NCI-H460 (cell line): ENCODE data around the gene CD83. TPM values are rescaled to one million over a fixed set of nuclear protein-coding genes. Genes with fewer than 3 reads are reported as not detected.
"Not testable (repeated sequence)": the region's sequence is repeated elsewhere in the genome, so short reads cannot be mapped to it uniquely, and the experiment has no call there.

ENCODE experiments used
- DNase-seq: peaks from one replicate; pipeline ENCODE4 v3.0.0-alpha.2; 2016; ENCODE audit warnings: low read depth; ENCODE audit errors: extremely low read depth
- total RNA-seq: library from RNA; depleted of rRNA; stranded (reverse); fragments of >200 nt; shearing (Covaris generic); gene quantifications from 2 replicates; pipeline ENCODE4 v1.2.3, GENCODE V29; 2014

CD83 gene
- total RNA-seq, 1 experiment from 2014 or later = 2.7 TPM

DNA sequence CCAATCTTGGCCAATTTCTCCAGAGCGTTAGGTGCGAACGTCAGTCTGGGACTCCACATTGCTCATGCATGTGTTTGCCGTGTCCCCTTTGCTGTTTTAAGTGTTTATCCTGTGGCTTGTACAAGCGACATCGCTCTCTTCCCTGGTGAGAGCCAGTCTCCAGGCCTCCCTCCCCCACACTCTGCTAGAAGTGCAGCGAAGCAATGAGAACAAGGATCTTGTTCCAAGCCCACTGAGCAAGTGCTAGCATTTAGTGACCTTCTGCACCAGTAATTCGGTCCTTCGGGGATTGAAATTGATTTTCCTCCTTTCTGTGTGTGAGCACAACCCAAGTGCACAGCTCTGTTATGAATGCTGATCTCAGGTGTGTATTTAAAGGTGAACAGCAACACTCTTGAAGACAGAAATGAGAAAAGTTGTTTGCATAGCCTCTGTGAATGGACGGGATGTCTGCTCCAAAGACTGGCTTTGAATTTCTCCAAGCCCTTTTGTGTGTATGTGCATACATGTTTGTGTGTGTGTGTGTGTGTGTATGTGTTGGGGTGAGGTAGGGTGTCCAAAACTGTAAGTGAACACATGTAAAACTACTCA lies 29.0 kb downstream of the CD83 start:
- no peak for DNase-seq

DNA sequence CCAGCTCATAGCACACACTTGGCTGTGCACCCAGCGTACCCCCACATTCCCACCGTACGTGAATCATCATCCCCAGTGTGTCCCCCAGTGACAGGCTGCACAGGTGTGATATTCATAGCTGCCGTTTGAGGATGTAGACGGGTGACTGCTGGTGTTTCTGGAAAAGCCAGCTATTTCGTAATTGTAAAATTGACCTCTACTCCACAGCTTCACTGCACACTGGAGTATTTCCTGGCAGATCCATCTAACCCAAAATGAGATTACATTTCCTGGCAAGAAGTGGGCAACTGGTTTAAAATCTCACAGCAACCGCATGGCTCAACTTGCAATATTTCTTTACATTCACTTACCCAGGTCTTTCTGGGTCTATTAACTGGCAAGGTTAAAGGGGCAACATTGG lies 30.3 kb downstream of the CD83 start:
- no peak for DNase-seq

GRCh38 chr6:14148471-14148870 lies 30.9 kb downstream of the CD83 start:
- no peak for DNase-seq

DNA sequence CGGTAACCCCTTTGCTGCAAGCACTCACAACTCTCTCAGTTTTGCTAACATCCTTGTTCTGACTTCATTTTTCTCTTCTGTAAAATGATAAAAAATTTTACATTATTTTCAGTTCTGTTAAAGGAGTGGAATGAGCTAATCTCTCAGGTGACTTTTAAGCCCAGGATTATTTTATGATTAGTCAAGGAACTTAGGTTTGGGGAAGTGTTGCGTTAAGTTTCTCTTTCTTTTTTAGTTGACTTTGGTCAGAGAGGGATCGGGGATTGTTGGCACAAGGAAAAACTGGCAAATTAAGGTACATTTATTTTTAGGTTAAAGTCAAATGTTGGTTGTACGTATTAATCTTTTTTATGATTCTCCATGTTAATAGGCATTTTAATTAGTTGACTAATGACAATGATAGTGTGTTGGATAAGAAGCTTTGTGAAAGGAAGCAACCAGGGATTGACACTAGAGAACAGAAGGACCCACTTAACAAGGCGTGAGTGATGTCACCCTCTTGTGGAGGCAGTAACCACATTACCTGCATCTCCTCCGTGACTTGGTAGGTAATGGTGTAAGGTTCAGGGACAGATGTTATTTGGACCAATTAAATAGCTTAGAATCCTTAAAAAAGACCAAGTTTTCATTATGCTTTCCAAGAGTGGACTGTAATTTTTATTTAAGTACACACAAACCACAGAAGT lies 31.6 kb downstream of the CD83 start:
- no peak for DNase-seq

GRCh38 chr6:14149739-14150130 lies 32.2 kb downstream of the CD83 start:
- no peak for DNase-seq

DNA sequence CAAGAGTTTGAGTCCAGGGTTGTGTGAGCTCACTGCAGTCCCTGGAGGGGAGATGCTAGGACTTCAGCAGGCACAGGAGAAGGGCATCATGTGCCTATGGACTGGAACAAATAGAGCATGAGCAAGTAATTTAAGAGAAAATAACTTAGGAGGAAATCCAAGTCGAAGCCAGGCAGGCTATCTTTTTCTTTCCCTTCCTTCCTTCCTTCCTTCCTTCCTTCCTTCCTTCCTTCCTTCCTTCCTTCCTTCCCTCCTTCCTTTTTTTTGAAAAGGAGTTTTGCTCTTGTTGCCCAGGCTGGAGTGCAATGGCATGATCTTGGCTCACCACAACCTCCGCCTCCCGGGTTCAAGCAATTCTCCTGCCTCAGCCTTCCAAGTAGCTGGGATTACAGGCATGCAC lies 33.7 kb downstream of the CD83 start:
- DNase-seq = not testable (repeated sequence)

DNA sequence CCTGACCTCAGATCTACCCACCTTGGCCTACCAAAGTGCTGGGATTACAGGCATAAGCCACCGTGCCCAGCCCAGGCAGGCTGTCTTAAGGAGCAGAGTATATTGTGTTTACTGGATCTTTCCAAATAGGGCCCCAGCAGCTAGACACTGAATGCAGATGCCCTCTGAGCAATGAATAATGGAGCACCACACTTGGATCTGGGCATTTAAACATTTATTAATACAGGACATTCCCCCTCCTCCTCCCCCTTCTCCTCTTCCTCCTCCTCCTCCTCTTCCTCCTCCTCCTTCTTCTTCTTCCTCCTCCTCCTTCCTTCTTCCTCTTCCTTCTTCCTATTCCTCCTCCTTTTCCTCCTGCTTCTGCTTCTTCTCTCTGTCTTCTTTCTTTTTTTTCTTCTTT lies 34.2 kb downstream of the CD83 start:
- DNase-seq = no peak

GRCh38 chr6:14153228-14153627 lies 35.7 kb downstream of the CD83 start:
- DNase-seq = no peak

DNA sequence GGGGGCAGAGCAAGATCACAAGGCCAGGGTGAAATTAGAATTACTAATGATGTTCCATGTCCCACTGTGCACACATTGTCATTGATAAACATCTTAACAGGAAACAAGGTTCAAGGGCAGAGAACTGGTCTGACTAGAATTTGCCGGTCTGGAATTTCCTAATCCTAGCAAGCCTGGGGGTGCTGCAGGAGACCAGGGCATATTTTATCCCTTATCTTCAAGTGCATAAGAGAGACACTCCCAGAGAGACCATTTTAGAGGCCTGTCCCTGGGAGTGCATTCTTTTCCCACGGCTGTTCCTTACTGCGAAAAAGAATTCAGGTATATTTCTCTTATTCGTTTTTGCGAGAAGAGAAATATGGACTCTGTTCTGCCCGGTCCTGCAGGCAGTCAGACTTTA lies 41.5 kb downstream of the CD83 start:
- DNase-seq = no peak

- no peak for DNase-seq
Measured at GRCh38 chr6:14162826-14163225, 45.3 kb downstream of the CD83 start.

DNA sequence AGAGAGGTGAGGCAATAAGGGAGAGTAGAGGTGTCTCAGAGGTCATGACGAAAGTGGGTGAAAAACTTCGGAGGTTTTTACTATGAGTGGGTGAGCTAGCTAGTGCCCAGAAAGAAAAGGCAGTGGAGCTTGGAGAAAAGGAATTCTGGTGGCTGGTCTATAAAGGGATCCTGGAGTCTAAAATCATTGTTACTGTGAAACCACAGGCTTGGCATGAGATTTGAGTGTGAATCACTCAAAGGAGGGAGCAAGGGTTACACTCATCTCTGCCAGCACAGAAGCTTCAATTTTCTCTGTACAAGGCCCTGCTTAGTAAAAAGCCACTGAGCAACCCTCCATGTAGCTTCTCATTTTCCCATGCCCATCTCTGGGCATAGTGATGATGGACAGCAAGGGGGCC lies 47.5 kb downstream of the CD83 start:
- no peak for DNase-seq

DNA sequence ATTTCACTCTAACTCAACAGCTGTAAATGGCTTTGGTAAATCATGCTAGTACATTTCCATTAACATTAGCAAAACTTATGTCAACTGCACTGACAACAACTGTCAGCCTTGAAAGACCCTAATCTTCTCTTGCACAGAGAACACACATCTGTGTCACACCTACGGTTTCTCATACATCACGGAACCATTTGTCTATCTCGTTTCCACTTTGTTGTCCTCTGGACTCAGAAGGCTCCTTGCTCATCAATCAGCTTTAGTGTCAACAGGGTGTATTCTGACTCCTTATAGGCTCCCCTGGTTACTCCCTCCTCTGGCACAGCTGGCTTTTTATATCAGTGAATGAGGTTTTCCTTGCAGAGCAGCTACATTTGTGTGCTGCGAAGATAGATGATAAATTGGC lies 49.3 kb downstream of the CD83 start:
- no peak for DNase-seq

GRCh38 chr6:14170128-14170527 lies 52.6 kb downstream of the CD83 start:
- DNase-seq = no peak

DNA sequence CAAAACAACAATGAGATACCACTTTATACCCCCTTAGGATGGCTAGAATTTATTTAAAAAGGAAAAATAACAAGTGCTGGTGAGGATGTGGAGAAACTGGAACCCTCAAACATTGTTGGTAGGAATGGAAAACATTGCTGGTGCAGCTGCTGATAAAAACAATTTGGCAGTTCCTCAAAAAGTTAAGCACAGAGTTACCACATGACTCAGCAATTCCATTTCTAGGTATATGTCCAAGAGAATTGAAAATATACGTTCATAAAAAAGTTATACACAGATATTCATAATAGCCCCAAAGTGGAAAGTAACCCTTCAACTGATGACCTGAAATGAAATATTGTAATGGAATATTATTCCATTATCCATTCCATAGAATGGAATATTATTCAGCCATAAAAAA lies 55.0 kb downstream of the CD83 start:
- DNase-seq = no peak

DNA sequence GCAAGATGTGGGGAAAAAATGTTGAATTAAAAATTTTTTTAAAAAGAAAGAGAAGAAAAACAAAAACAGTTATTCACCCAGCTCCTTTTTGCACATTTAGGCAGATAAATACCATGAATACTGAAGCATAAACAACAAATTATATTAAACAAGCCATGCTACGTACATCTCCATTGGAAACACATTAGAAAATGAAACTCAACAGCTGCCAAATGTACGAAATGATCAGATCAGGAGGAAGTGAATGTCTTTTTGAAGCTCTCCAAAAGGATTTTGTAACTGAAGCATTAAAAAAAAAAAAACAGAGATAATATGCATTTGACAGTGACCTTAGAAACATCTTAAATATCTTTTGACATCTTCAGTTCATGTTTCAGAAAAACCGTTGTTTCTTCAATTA lies 56.7 kb downstream of the CD83 start:
- DNase-seq = no peak

GRCh38 chr6:14174996-14175395 lies 57.4 kb downstream of the CD83 start:
- no peak for DNase-seq

DNA sequence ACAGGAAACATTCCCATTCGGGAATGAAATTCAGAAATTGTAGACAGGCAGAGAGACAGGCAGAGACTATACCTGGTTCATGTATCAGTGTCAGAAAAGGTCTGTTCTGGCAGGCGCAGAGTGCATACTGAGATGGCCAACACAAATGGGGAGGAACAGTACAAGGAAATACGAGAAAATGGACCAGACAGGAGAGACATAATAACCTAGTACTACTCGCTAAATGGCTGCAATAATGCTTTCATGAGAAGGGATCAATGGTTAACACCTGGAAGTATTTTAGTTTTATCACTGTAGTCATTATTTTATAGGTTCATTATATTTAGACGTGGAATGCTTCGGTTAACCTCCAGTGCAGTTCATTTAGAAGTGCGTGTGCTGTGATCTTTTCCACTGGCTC lies 58.9 kb downstream of the CD83 start:
- DNase-seq = no peak

GRCh38 chr6:14177413-14178082 lies 60.0 kb downstream of the CD83 start:
- no peak for DNase-seq

DNA sequence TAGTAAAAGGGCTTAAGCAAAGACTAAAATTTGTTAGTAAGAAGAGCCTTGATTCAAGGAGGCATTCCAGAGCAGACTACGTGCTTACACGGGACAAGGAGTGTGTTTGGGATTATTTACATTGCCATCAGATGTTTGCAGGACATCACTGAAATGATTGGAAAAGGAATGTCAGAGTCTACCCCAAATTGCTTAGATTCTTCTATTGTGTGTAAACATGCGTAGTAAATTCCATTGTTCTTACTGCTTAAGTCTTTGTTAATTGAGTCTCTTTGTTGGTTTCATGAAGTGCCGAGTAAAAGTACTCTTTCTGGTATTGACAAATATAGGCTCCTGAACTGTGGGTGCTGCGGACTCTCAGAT lies 60.5 kb downstream of the CD83 start:
- no peak for DNase-seq

GRCh38 chr6:14180609-14181008 lies 63.0 kb downstream of the CD83 start:
- no peak for DNase-seq

- DNase-seq = no peak
Measured at GRCh38 chr6:14182916-14183315, 65.3 kb downstream of the CD83 start.
